GM19351 (cell line): ENCODE data around the gene NKAPL.

Experiments
- ATAC-seq: cut with Tn5 transposase; IDR thresholded peaks from one replicate; pipeline ENCODE4 v1.9.1; 2021; ENCODE audit warnings: mild to moderate bottlenecking, moderate library complexity; ENCODE audit not compliant: unreplicated experiment

The NKAPL gene

DNA sequence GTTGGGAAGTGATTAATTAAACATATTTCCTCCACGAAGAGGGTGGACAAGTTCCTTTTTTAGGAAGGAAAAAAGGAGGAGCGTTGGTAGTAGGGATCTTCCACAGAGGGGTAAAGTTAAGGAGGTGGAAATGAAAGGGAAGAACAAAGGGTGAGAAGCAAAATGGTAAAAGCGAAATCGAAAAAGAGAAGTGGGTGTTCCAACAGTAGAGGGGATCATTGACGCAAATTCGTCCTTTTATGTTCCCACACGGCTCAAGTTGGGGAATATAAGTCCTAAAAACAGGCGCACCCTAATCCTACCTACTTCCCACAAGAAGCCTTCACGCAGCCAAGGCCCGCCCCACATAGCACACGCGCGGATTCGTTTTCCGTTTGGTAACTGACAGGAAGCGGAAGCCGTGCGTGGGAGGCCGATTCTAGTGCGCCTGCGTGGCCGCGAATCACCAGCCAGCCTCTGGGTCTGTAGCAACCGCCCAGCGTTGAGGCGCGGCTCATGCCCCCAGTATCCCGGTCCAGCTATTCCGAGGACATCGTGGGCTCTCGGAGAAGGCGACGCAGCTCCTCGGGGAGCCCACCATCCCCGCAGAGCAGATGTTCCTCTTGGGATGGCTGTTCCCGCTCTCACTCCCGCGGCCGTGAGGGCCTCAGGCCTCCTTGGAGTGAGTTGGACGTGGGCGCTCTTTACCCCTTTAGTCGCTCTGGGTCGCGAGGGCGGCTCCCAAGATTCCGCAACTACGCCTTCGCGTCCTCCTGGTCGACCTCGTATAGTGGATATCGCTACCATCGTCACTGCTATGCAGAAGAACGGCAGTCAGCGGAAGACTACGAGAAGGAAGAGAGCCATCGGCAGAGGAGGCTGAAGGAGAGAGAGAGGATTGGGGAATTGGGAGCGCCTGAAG, at the start of gene NKAPL:
NKAPL (plus strand) TSS at position 421 of the 901 bp plus-strand sequence; CDS start at position 496, 75 bp downstream.
- ATAC-seq, result no peak

DNA sequence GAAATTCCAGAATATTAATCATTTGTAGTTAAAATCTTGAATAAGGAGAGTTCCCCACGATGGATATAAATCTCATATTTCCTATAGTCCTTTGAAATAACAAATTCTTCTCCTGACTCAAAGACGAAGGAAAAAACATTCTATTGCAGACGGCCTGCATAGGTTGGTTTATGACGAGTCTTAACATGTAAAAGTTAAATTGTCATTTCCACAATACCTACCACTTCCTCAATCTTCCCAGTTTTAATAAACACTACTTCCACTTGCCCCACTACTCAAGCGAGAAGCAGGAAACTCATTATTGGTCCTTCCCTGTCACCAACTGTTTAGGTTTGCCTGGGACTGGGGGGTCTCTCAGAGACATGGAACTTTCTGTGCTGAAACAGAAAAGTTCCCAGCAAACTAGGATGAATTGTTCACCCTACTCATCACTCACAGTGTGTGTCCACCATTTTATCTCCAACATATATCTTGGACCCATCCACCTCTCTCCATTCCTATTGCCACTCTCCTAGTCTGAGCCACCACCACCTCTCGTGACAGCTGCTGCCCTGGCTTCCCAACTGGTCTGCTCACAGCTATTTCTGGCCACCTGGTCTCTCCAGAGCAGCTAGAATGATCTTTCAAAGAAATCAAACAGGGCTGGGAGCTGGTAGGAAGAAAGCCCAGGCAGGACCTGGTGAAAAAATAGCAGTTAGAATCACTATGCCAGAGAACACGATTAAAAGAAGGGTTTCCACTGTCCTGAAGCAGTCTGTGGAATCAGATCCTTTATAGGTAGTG, 49.2 kb upstream of the NKAPL start:
- no peak for ATAC-seq

GRCh38 chr6:28211840-28212509, 47.1 kb upstream of the NKAPL start:
- peak; percentile 25 for ATAC-seq

DNA sequence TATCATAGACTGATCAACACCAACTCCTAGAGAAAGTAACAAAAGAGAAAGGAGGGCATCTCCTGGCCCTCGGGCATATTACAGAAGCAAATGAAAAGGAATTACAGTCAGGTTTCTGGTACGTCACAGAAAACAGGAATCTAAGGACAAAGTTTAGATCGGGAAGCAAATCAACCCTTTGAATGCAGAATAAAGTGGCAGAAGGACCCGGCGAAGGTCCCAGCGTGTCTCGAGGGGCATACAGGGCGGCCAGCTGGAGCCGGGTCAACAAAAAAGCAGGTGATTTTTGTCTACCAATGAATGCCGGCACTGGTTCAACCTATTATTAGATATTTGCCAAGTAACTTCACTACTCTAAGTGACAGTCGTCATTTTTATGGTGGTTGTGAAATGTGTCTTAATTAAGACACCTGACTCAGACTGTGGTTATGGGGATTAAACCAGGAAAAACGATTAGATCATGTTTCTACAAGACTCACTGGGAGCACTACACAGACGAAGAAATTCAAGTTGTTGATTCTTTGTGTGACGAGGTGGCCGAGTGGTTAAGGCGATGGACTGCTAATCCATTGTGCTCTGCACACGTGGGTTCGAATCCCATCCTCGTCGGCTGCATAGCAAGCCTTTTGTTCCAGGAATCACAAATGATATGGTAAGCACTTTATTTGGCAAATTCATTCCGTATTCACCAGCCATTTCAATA, 46.4 kb upstream of the NKAPL start:
- ATAC-seq, result peak; percentile 71

GRCh38 chr6:28213213-28213523, 45.9 kb upstream of the NKAPL start:
- ATAC-seq, result no peak

DNA sequence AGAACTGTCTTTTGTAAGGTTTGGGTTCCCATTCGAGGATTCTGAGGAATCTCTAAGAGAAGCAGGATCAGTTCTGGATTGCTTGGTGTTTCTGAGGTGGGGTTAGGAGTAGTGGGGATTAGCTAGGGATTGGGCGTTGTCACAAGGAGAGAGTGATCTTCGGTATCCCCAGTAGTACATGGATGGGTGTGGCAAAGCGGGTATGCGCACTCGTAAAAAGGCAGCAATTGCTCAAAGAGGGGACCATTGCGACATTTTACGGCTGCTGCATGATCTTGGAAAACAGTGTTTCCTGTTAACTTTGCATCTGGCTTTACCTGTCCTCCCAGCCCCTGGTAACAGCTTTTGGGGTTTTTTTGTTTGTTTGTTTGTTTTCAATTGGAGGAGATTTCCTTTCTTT, 43.7 kb upstream of the NKAPL start:
- ATAC-seq, result no peak

DNA sequence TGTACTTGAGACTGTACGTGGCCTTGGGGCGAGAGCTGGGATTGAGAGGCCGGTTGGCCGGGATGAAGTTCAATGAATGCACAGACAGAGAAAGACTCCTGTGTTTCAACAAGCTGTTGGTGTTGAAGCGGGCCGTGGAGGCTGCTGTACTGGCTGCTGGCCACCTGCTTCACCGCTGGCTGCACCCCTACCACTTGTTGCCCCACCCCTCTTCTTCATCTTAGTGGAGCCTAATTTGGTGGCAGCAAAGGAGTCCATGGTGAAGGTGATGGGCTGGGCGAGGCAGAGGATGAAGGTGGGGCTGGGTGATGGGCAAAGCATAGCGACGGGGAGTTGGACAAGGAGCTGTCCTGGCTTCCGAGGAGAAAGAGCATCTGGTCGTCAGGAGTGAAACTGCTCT, 41.2 kb upstream of the NKAPL start:
- ATAC-seq, result no peak

GRCh38 chr6:28218312-28219248, 40.5 kb upstream of the NKAPL start:
- peak; percentile 43 for ATAC-seq

DNA sequence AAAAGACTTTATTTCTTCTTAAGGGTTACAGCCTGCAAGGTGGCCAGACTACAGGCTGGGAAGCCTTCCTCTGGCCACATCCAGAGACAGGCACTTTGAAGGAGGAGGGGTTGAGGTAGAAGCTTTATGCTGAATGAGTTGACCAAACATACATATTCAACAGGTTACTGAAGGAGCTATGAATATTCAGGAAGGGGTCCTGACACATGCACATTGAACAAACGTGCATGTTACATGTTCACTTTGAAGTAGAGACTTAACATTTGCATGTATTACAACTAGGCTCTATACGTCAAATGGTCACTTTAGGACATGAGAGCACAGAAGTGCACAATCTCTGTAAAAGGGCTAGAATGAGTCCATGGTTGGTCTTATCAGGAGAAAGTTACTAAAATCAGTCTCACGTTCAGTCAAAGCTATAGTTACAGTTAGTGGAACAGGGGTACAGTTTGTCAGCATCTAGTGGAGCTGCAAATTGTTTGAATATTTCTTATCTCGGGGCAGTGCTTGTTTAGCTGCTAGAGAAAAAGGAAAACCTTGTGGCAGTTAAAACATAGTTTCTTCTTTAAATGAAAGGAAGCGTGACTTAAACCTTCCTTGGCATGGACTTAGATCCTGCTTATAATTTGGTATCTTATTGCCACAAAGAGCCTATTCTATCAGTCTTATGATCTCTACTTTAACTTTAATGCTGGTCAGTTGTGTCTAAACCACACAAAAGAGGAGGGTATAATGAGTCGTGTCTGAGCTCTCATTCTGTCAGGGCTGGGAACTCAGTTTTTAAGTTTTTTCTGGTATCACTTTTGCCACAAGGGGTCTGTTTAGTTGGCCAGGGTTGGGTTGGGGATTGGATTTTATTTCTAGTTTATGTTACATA, 38.6 kb upstream of the NKAPL start:
- no peak for ATAC-seq

- no peak for ATAC-seq
These were observed 34.7 kb upstream of the NKAPL start for GRCh38 chr6:28224131-28225055.

DNA sequence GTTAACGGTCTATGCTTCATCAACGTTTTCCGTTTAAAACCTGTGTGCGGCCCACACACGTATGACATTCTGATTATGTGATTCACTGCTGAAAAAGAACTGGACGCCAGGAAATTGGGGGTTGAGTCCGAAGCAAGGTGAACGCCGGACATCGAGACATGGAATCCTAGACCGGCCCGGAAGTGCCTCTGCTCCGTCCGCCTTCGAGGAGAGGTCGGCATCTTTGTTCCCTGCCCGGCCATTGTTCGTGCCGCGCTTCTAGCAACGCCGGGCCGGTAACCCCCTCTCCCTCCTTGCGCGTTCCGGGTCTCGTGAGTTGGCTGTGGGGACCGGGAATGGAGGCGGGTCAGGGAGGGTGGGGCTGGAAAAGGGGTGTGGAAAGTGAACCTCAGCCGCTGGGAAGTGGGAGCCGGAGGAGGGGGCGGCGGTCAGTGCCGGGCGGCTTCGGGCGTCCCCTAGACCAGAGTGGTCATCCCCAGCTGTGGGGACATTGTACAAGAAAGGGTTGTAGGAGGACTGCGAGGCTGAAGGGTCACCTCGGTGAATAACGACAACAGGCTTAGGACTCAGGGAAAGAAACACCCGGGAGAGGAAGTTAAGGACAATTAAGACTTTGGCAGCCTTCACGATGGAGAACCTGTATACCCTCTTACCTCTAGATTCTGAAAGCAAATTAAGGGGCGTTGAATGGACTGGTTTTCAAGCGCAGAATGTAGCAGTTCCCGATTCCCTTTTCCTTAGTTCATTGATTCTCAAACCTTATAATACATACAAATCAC, 33.9 kb upstream of the NKAPL start, which contains the start of gene ZSCAN9:
ZSCAN9 (plus strand) TSS at position 220 of the 779 bp plus-strand sequence. CDS start 1,810 bp downstream, outside the sequence.
- peak; percentile 92 for ATAC-seq

DNA sequence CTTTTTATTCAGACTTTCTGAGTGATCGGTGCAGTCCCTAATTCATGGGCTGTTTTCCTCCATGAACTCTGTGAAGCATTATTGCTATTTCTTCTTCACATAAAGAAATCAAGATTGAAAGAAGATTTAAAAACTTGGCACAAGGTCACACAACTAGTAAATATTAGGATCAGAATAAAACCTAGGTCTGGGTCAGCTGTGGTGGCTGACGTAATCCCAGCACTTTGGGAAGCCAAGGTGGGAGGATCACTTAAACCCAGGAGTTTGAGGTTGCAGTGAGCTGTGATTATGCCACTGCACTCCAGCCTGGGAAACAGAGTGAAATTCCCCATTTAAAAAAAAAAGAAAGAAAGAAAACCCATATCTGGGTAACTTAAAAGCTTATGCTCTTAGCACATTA, 32.6 kb upstream of the NKAPL start:
- no peak for ATAC-seq

GRCh38 chr6:28232785-28233184, 26.3 kb upstream of the NKAPL start:
- no peak for ATAC-seq

DNA sequence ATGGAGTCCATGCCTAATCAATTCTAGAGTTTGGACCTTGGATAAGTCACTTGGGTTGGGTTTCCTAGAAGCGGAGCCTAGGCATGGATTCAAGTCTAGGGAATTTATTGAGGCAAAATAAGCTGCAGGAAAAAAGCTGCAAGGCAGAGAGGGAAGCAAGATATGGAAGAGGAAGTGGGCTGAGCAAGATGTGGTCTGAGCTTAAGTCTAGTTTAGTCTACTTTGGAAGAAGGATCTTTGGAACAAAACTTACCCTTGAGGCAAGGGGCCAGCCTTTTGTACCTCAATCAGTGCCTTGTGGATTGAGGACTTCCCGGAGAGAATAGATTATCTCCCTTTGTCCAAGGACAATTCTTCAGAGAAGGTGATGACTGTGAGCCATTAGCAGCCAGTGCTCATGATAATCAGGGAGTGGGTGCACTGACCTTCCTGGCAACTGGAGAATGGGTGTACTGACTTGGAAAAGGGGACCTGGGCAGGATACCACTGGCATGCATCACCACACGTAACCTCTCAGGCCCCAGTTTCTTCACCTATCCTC, 23.1 kb upstream of the NKAPL start:
- no peak for ATAC-seq

- no peak for ATAC-seq
These were observed 19.5 kb upstream of the NKAPL start for GRCh38 chr6:28239636-28240035.

GRCh38 chr6:28240471-28240870, 18.6 kb upstream of the NKAPL start:
- no peak for ATAC-seq

- no peak for ATAC-seq
These were observed 15.2 kb upstream of the NKAPL start for GRCh38 chr6:28243946-28244345.
